ENCODE results near the gene LGALS16. TPM values are rescaled to one million over a fixed set of nuclear protein-coding genes. Genes with fewer than 3 reads are reported as not detected.

The LGALS16 gene

DNA sequence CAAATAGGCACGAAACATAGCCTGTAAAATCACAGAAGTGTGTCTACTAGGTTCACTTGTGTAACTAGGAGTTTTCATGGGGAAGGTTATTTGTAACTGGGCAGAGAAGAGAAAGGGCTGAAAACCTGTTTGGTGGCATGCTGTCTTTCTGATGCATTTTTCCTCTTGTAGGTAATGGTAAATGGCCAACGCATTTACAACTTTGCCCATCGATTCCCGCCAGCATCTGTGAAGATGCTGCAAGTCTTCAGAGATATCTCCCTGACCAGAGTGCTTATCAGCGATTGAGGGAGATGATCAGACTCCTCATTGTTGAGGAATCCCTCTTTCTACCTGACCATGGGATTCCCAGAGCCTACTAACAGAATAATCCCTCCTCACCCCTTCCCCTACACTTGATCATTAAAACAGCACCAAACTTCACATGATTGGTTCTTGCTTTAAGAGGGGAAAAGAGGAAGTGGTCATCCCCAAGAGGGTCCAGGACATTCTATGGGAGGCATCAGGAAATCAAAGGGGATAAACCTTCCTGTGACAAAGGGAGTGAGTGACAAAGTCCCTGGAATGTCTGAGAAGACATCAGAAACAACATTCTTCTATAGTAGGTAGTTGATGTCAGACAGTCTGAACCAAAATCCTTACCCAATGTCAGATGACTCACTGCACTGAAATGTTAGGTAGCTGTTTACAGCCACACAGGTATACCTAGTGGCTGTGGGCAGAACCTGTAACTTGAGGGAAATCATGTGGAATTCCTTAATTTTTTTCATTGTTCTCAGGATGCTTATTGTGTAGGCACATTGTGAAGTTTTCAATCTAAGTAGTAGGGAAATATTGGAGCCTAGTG lies 53.5 kb downstream of the LGALS16 start:
- H2AFZ ChIP-seq (ENCODE audit: low read depth, low read length): no peak overlapping the region
- H2AK5ac ChIP-seq (ENCODE audit: low read length, severe bottlenecking): no peak overlapping the region
- H3K36me3 ChIP-seq (ENCODE audit: control insufficient read depth in 1 of 2, insufficient read depth in 2 of 2, low read depth in 1 of 2, low read length in 2 of 2): no peaks in the 10 kb centered on the region
- H3K14ac ChIP-seq (ENCODE audit: low read length in 2 of 2): no peak overlapping the region
- H3K79me1 ChIP-seq (replicated peaks; ENCODE audit: low read length, poor library complexity, severe bottlenecking): no peaks in the 10 kb centered on the region
- H3K4me3 ChIP-seq (ENCODE audit: insufficient read depth in 1 of 2, low read depth in 1 of 2, low read length in 2 of 2): no peak overlapping the region
- no peak overlapping the region for H3K4ac ChIP-seq (ENCODE audit: low read depth in 1 of 2, low read length in 2 of 2)
- 73% methylated on average over 5 of the region's 5 CpGs for WGBS
- no peak overlapping the region for H4K8ac ChIP-seq (ENCODE audit: low read length)
- no peak overlapping the region for H2BK5ac ChIP-seq (ENCODE audit: low read depth, low read length, poor library complexity, severe bottlenecking)
- H3K18ac ChIP-seq (ENCODE audit: low read depth in 1 of 2, low read length in 2 of 2): no peak overlapping the region
- no peak overlapping the region for H2BK120ac ChIP-seq (ENCODE audit: low read depth, low read length)
- H2BK12ac ChIP-seq (ENCODE audit: low read length in 2 of 2): no peak overlapping the region
- H3K27me3 ChIP-seq (ENCODE audit: control insufficient read depth in 1 of 2, insufficient read depth in 1 of 2, low read length in 2 of 2): no peaks in the 10 kb centered on the region
- no peak overlapping the region for H3K9ac ChIP-seq (ENCODE audit: low read length)
- DNase-seq: no peak
- H3K4me1 ChIP-seq (ENCODE audit: control insufficient read depth, insufficient read depth, low read depth, low read length): no peaks in the 10 kb centered on the region
- H3K23ac ChIP-seq (ENCODE audit: low read length in 2 of 2): no peak overlapping the region
- H4K91ac ChIP-seq (ENCODE audit: low read length): no peak overlapping the region
- no peak overlapping the region for H3K27ac ChIP-seq (ENCODE audit: low read length, poor library complexity, severe bottlenecking)
- no peaks in the 10 kb centered on the region for H3K9me3 ChIP-seq (ENCODE audit: control insufficient read depth, low read length)
- H2BK15ac ChIP-seq (ENCODE audit: low read depth, poor library complexity, severe bottlenecking): no peak overlapping the region
- H3K4me2 ChIP-seq (ENCODE audit: low read length, poor library complexity, severe bottlenecking): no peak overlapping the region

Small RNA genes within 50 kb of the gene (small RNA-seq; reads per million reads assigned to genes)
- gene AC005176.2 (ENCODE audit: low read depth) (not detected), gene RPS29P27 (ENCODE audit: low read depth) (not detected), gene RPS29P30 (ENCODE audit: low read depth) (not detected)
